Gastroesophageal sphincter (tissue), 3 donors: ENCODE measurements around the gene RHOH.

ENCODE experiments used
- CTCF ChIP-seq, 4 experiments: fragments of 200-600 bp in 2 of 4; fragments of 450-650 bp in 2 of 4; sonication (generic) in 1 of 4; IDR thresholded peaks; one replicate each; pipeline ENCODE4 v1.5.1; 2017 to 2019; ENCODE audit warnings: antibody characterized with exemption in 4 of 4, mild to moderate bottlenecking in 2 of 4, moderate library complexity in 2 of 4
- EP300 ChIP-seq: sonication (generic); formaldehyde crosslinking; IDR thresholded peaks from one replicate; pipeline ENCODE4 v1.6.1; 2017; ENCODE audit warnings: antibody characterized with exemption, mild to moderate bottlenecking
- POLR2A ChIP-seq, 2 donors: fragments of 450-650 bp; IDR thresholded peaks; one replicate each; pipeline ENCODE4 v1.6.1; 2017; ENCODE audit warnings: antibody characterized with exemption in 2 of 2, mild to moderate bottlenecking in 2 of 2, moderate library complexity in 1 of 2

GRCh38 chr4:40247350-40247749, 50.5 kb downstream of the RHOH start:
- TF ChIP-seq CTCF (IDR thresholded peaks at IDR 0.05): no peak
- no peak for TF ChIP-seq POLR2A (IDR thresholded peaks at IDR 0.05)
- no peak for TF ChIP-seq EP300
